ENCODE results near the gene JPH4. TPM values are rescaled to one million over a fixed set of nuclear protein-coding genes. Genes with fewer than 3 reads are reported as not detected.

Gene JPH4
- total and polyA plus RNA-seq, 2 experiments from 2014 or later, result 2.7 TPM

GRCh38 chr14:23559010-23559925, 19.3 kb downstream of the JPH4 start:
- DNase-seq (ENCODE audit: low spot score), result peak; percentile 79
- WGBS (ENCODE audit: low lambda C conversion rate, missing lambda C conversion rate), result 74% methylated on average over 21 of the region's 21 CpGs
- Histone ChIP-seq H3K9me2 (replicated peaks; ENCODE audit: insufficient read depth) (no peaks in the 10 kb centered on the region), H3K4me1 (ENCODE audit: insufficient read depth) (peaks cover 14% of the 10 kb centered on the region), H3K9me3 (ENCODE audit: low read depth) (no peaks in the 10 kb centered on the region), H3K79me2 (peaks cover 17% of the 10 kb centered on the region), H3K4me3 (no peak overlapping the region), H2AFZ (no peak overlapping the region), H4K20me1 (ENCODE audit: insufficient read depth, poor library complexity, severe bottlenecking) (no peaks in the 10 kb centered on the region), H3K27me3 (no peaks in the 10 kb centered on the region), H3K36me3 (replicated peaks; ENCODE audit: insufficient read depth, low read depth) (no peaks in the 10 kb centered on the region), H3K27ac (peak overlapping the region; percentile 93), H3K4me2 (no peak overlapping the region)
- no peak for TF ChIP-seq EZH2 (IDR thresholded peaks at IDR 0.05; ENCODE audit: borderline replicate concordance)
- TF ChIP-seq CTCF (IDR thresholded peaks at IDR 0.05; ENCODE audit: poor library complexity), result peak; percentile 80
- no peak for TF ChIP-seq EZH2phosphoT487 (IDR thresholded peaks at IDR 0.05; ENCODE audit: low read depth, severe bottlenecking, unreplicated experiment)

GRCh38 chr14:23558346-23559009, 20.1 kb downstream of the JPH4 start:
- 93% methylated on average over 10 of the region's 10 CpGs for WGBS (ENCODE audit: low lambda C conversion rate, missing lambda C conversion rate)
- Histone ChIP-seq H2AFZ (no peak overlapping the region), H3K9me2 (replicated peaks; ENCODE audit: insufficient read depth) (no peaks in the 10 kb centered on the region), H3K4me2 (peak overlapping the region; percentile 50), H3K27me3 (no peaks in the 10 kb centered on the region), H3K36me3 (replicated peaks; ENCODE audit: insufficient read depth, low read depth) (no peaks in the 10 kb centered on the region), H3K79me2 (peaks cover 17% of the 10 kb centered on the region), H3K4me1 (ENCODE audit: insufficient read depth) (peaks cover 14% of the 10 kb centered on the region), H3K9me3 (ENCODE audit: low read depth) (no peaks in the 10 kb centered on the region), H3K4me3 (no peak overlapping the region), H4K20me1 (ENCODE audit: insufficient read depth, poor library complexity, severe bottlenecking) (no peaks in the 10 kb centered on the region), H3K27ac (peak overlapping the region; percentile 93)
- no peak for TF ChIP-seq CTCF (IDR thresholded peaks at IDR 0.05; ENCODE audit: poor library complexity)
- no peak for TF ChIP-seq EZH2phosphoT487 (IDR thresholded peaks at IDR 0.05; ENCODE audit: low read depth, severe bottlenecking, unreplicated experiment)
- TF ChIP-seq EZH2 (IDR thresholded peaks at IDR 0.05; ENCODE audit: borderline replicate concordance), result no peak
- no peak for DNase-seq (ENCODE audit: low spot score)

DNA sequence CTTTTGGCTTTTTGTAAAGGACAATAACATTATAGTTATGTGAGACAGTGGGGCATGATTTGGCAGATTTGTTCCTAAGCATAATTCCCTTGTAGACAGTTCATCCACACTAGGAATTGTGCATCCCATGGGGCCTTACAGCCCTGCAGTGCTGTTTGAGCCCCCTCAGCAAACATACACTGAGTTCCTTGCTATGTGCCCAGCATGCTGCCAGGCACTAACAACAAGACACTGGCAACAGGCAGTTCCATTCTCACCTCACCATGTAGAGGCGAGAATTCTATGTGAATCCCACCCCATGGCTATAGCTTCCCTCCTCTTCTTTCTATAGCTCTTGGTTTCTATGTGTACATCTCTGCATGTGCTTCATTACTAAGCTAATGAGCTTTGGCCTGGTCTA, 20.6 kb downstream of the JPH4 start:
- no peaks in the 10 kb centered on the region for H3K27me3 ChIP-seq
- no peaks in the 10 kb centered on the region for H3K9me3 ChIP-seq (ENCODE audit: low read depth)
- no peak overlapping the region for H3K4me3 ChIP-seq
- peak overlapping the region; percentile 96 for H3K4me2 ChIP-seq
- no peaks in the 10 kb centered on the region for H3K36me3 ChIP-seq (replicated peaks; ENCODE audit: insufficient read depth, low read depth)
- TF ChIP-seq EZH2 (IDR thresholded peaks at IDR 0.05; ENCODE audit: borderline replicate concordance) (no peak), CTCF (IDR thresholded peaks at IDR 0.05; ENCODE audit: poor library complexity) (no peak), EZH2phosphoT487 (IDR thresholded peaks at IDR 0.05; ENCODE audit: low read depth, severe bottlenecking, unreplicated experiment) (no peak)
- no peaks in the 10 kb centered on the region for H4K20me1 ChIP-seq (ENCODE audit: insufficient read depth, poor library complexity, severe bottlenecking)
- H3K9me2 ChIP-seq (replicated peaks; ENCODE audit: insufficient read depth), result no peaks in the 10 kb centered on the region
- peak overlapping the region; percentile 93 for H3K27ac ChIP-seq
- peaks cover 17% of the 10 kb centered on the region for H3K79me2 ChIP-seq
- peaks cover 14% of the 10 kb centered on the region for H3K4me1 ChIP-seq (ENCODE audit: insufficient read depth)
- 97% methylated on average over 1 of the region's 1 CpG for WGBS (ENCODE audit: low lambda C conversion rate, missing lambda C conversion rate)
- H2AFZ ChIP-seq, result no peak overlapping the region
- DNase-seq (ENCODE audit: low spot score), result no peak
